ENCODE results near the gene XPR1.

Gene XPR1

DNA sequence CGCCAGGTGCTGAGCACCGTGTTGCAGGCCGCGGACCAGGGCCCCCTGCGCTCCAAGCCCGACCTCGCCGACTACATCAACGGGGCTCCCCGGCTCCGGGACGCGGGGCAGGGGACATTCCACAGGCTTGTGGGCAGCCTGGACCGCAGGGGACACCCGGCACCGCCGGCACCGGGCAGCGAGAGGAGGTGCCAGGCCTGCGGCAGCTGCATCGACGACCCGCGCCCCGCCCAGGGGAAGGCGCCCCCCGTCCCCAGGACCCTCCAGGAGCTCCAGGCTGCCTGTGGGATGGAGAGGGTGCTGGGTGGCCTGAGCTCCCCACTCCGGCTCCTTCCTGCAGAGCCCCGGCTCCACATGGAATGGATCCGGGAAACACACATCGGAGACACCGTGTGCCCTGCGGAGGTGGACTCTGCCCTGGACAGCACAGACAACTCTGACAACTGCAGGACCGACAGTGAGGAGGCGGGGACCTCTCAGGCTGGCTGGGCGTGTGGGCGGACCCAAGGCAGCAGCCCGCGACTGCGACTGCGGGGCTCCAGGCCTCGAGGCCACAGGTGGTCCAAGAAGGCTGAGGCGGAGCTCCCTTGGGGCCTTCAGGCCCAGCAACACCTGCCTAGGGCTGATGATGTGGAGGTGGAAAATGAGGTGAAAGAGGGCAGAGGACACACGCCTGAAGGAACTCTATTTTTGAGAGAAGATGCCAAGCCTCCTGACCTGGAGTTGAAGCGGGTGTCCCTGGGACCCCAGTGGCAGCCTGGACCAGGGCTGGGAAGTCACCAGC lies 303.7 kb downstream of the XPR1 start:
- H3K9me3 ChIP-seq (ENCODE audit: insufficient read depth, low read length), result no peaks in the 10 kb centered on the region
- H2AFZ ChIP-seq (ENCODE audit: low read depth, low read length, severe bottlenecking), result no peak overlapping the region
- H3K27me3 ChIP-seq (ENCODE audit: low read length), result no peaks in the 10 kb centered on the region
- H3K27ac ChIP-seq (ENCODE audit: low read depth, low read length), result no peak overlapping the region
- TF ChIP-seq CTCF (IDR thresholded peaks at IDR 0.05; ENCODE audit: insufficient read depth, low read length, poor library complexity, severe bottlenecking), result no peak
- TF ChIP-seq EZH2phosphoT487 (conservative IDR thresholded peaks at IDR 0.05; ENCODE audit: low read length), result no peak
- H3F3A ChIP-seq (ENCODE audit: insufficient read depth), result no peaks in the 10 kb centered on the region
- H3K9me2 ChIP-seq (replicated peaks; ENCODE audit: insufficient read depth, low read length), result no peaks in the 10 kb centered on the region
- H4K20me1 ChIP-seq (ENCODE audit: low read depth, low read length), result no peaks in the 10 kb centered on the region
- H3K9ac ChIP-seq (ENCODE audit: low read length), result no peak overlapping the region
- no peaks in the 10 kb centered on the region for H3K36me3 ChIP-seq (ENCODE audit: low read length)
- H3K4me3 ChIP-seq (ENCODE audit: insufficient read depth, low read length, poor library complexity, severe bottlenecking), result no peak overlapping the region
- H3K79me2 ChIP-seq (ENCODE audit: insufficient read depth, low read length), result no peaks in the 10 kb centered on the region
- H3K4me2 ChIP-seq (ENCODE audit: low read depth, low read length, poor library complexity, severe bottlenecking), result peak overlapping the region; percentile 26

GRCh38 chr1:180936110-180937011 lies 304.5 kb downstream of the XPR1 start:
- Histone ChIP-seq H4K20me1 (ENCODE audit: low read depth, low read length) (no peaks in the 10 kb centered on the region), H3K27ac (ENCODE audit: low read depth, low read length) (no peak overlapping the region), H3K79me2 (ENCODE audit: insufficient read depth, low read length) (no peaks in the 10 kb centered on the region), H3K4me2 (ENCODE audit: low read depth, low read length, poor library complexity, severe bottlenecking) (no peak overlapping the region), H2AFZ (ENCODE audit: low read depth, low read length, severe bottlenecking) (no peak overlapping the region), H3F3A (ENCODE audit: insufficient read depth) (no peaks in the 10 kb centered on the region), H3K9me3 (ENCODE audit: insufficient read depth, low read length) (no peaks in the 10 kb centered on the region), H3K9ac (ENCODE audit: low read length) (no peak overlapping the region), H3K36me3 (ENCODE audit: low read length) (no peaks in the 10 kb centered on the region), H3K27me3 (ENCODE audit: low read length) (no peaks in the 10 kb centered on the region), H3K9me2 (replicated peaks; ENCODE audit: insufficient read depth, low read length) (no peaks in the 10 kb centered on the region), H3K4me3 (ENCODE audit: insufficient read depth, low read length, poor library complexity, severe bottlenecking) (no peak overlapping the region)
- no peak for TF ChIP-seq CTCF (IDR thresholded peaks at IDR 0.05; ENCODE audit: insufficient read depth, low read length, poor library complexity, severe bottlenecking)
- TF ChIP-seq EZH2phosphoT487 (conservative IDR thresholded peaks at IDR 0.05; ENCODE audit: low read length), result no peak

- Histone ChIP-seq H3K27ac (ENCODE audit: low read depth, low read length) (no peak overlapping the region), H4K20me1 (ENCODE audit: low read depth, low read length) (no peaks in the 10 kb centered on the region), H3K9ac (ENCODE audit: low read length) (no peak overlapping the region), H3K27me3 (ENCODE audit: low read length) (no peaks in the 10 kb centered on the region), H3K4me3 (ENCODE audit: insufficient read depth, low read length, poor library complexity, severe bottlenecking) (no peak overlapping the region), H3K9me3 (ENCODE audit: insufficient read depth, low read length) (no peaks in the 10 kb centered on the region), H3F3A (ENCODE audit: insufficient read depth) (no peaks in the 10 kb centered on the region), H3K36me3 (ENCODE audit: low read length) (no peaks in the 10 kb centered on the region), H3K4me2 (ENCODE audit: low read depth, low read length, poor library complexity, severe bottlenecking) (no peak overlapping the region), H2AFZ (ENCODE audit: low read depth, low read length, severe bottlenecking) (no peak overlapping the region), H3K79me2 (ENCODE audit: insufficient read depth, low read length) (no peaks in the 10 kb centered on the region), H3K9me2 (replicated peaks; ENCODE audit: insufficient read depth, low read length) (no peaks in the 10 kb centered on the region)
- TF ChIP-seq CTCF (IDR thresholded peaks at IDR 0.05; ENCODE audit: insufficient read depth, low read length, poor library complexity, severe bottlenecking) (no peak), EZH2phosphoT487 (conservative IDR thresholded peaks at IDR 0.05; ENCODE audit: low read length) (no peak)
These were observed 305.2 kb downstream of the XPR1 start for GRCh38 chr1:180937012-180937372.
